Left ventricle myocardium inferior (tissue), 1 donor: Measurements from ENCODE around the gene DIPK1B. TPM values are rescaled to one million over a fixed set of nuclear protein-coding genes. Genes with fewer than 3 reads are reported as not detected.

Source experiments
- DNase-seq: peaks from one replicate; pipeline ENCODE4 v3.0.0-alpha.2; 2020
- H3K27ac ChIP-seq: fragments of 200-600 bp; replicated peaks from 2 replicates; pipeline ENCODE4 v1.8.0; 2021
- H3K27me3 ChIP-seq: fragments of 200-600 bp; 2 replicates; pipeline ENCODE4 v1.8.0; 2021; ENCODE audit warnings: low read depth
- H3K36me3 ChIP-seq: fragments of 200-600 bp; 2 replicates; pipeline ENCODE4 v1.8.0; 2021
- H3K4me1 ChIP-seq: fragments of 200-600 bp; 2 replicates; pipeline ENCODE4 v1.8.0; 2021
- H3K4me3 ChIP-seq: fragments of 200-600 bp; 2 replicates; pipeline ENCODE4 v1.8.0; 2021; ENCODE audit warnings: mild to moderate bottlenecking, moderate library complexity
- H3K9me3 ChIP-seq: fragments of 200-600 bp; replicated peaks from 2 replicates; pipeline ENCODE4 v1.8.0; 2021
- CTCF ChIP-seq: fragments of 200-600 bp; IDR thresholded peaks from 2 replicates; pipeline ENCODE4 v1.8.0; 2021; ENCODE audit warnings: antibody characterized with exemption, mild to moderate bottlenecking, borderline replicate concordance
- intact Hi-C: fragments of 100-400 bp; cut with micrococcal nuclease; formaldehyde crosslinking; loops from one replicate; pipeline ENCODE4 v1.11.0; 2022
- total RNA-seq: library from RNA; stranded (reverse); fragmentation: NEBNext Ultra II Directional; extraction: Animal tissue kit (Norgen Biotek cat#: 25700); gene quantifications from one replicate; pipeline ENCODE4 v1.2.1, GENCODE V29; 2021
- donor health status: DM: no; HTN: yes; CAD: no; lungs with severe emphysema.

The DIPK1B gene
- total RNA-seq, 1 donor from 2014 or later = 21.4 TPM

GRCh38 chr9:136745389-136746154 is 33.2 kb downstream of the DIPK1B start:
- peak overlapping the region; percentile 61 for H3K4me3 ChIP-seq
- no peaks in the 10 kb centered on the region for H3K9me3 ChIP-seq
- peaks cover 65% of the 10 kb centered on the region for H3K4me1 ChIP-seq
- H3K27ac ChIP-seq = peak overlapping the region; percentile 86
- H3K36me3 ChIP-seq = no peaks in the 10 kb centered on the region
- no peak for TF ChIP-seq CTCF
- H3K27me3 ChIP-seq = peaks cover 27% of the 10 kb centered on the region
- intact Hi-C loops = no loop called here
- no peak for DNase-seq

DNA sequence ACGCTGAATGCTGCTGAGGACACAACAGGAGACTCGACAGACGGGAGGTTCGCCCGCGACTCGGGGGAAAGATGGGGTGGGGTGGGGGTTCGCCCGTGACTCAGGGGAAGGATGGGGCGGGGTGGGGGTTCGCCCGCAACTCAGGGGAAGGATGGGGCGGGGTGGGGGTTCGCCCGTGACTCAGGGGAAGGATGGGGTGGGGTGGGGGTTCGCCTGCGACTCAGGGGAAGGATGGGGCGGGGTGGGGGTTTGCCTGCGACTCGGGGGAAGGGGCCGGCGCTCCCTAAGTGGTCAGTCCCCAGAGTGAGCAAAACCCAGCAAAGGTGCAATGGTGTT is 33.8 kb downstream of the DIPK1B start:
- H3K9me3 ChIP-seq = peaks cover under 1% of the 10 kb centered on the region
- H3K36me3 ChIP-seq = no peaks in the 10 kb centered on the region
- peak overlapping the region; percentile 61 for H3K4me3 ChIP-seq
- H3K4me1 ChIP-seq = peaks cover 60% of the 10 kb centered on the region
- H3K27ac ChIP-seq = peak overlapping the region; percentile 86
- TF ChIP-seq CTCF = no peak
- intact Hi-C loops = no loop called here
- peaks cover 27% of the 10 kb centered on the region for H3K27me3 ChIP-seq
- DNase-seq = no peak

- H3K27ac ChIP-seq = peak overlapping the region; percentile 86
Measured at GRCh38 chr9:136746621-136747020, 34.2 kb downstream of the DIPK1B start.

GRCh38 chr9:136747161-136748060 is 35.0 kb downstream of the DIPK1B start:
- Histone ChIP-seq H3K27me3 (peaks cover 15% of the 10 kb centered on the region), H3K4me3 (no peak overlapping the region), H3K4me1 (peaks cover 47% of the 10 kb centered on the region), H3K27ac (peak overlapping the region; percentile 90), H3K36me3 (no peaks in the 10 kb centered on the region), H3K9me3 (peaks cover 13% of the 10 kb centered on the region)
- TF ChIP-seq CTCF = no peak
- intact Hi-C loops = no loop called here
- DNase-seq = no peak

More at GRCh38 chr9:136746621-136747020, 34.2 kb downstream of the DIPK1B start:
- Histone ChIP-seq H3K27me3 (peaks cover 23% of the 10 kb centered on the region), H3K36me3 (no peaks in the 10 kb centered on the region), H3K9me3 (peaks cover 6% of the 10 kb centered on the region), H3K4me3 (peak overlapping the region; percentile 61), H3K4me1 (peaks cover 55% of the 10 kb centered on the region)
- no peak for DNase-seq
- intact Hi-C loops = no loop called here
- TF ChIP-seq CTCF = no peak

DNA sequence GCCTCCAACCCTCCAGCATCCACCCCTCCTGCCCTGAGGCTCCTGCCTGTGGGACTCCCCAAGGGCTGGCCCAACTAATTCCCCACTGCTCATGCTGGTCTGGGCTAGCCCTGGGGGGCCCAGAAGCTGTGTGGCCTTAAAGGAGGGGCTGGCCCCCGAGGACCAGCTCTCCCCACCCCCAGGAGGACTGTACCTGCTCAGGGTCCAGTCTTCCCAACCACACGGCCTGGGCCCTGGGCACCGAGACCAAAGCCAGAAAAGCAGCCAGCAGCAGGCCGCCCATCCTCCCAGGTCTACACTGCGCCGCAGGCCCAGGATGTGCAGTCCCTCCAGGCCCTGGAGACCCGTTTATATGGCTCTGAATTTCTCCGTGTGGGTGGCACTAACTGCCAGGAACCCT is 35.8 kb downstream of the DIPK1B start, which contains the start of gene LCN6:
LCN6 (minus strand) TSS at position 325 of the 400 bp plus-strand sequence; CDS start at position 283, 42 bp downstream.
- Histone ChIP-seq H3K36me3 (no peaks in the 10 kb centered on the region), H3K4me3 (peak within 1 kb of the TSS; percentile 23), H3K9me3 (peaks cover 13% of the 10 kb centered on the region), H3K4me1 (peaks cover 39% of the 10 kb centered on the region), H3K27me3 (peaks cover 8% of the 10 kb centered on the region), H3K27ac (peak within 1 kb of the TSS; percentile 90)
- intact Hi-C loops = no loop called here
- no peak for DNase-seq
- TF ChIP-seq CTCF = no peak
